Activated CD4-positive, alpha-beta T cell treated with anti-CD3 and anti-CD28 coated beads, Interleukin-2, Interleukin-6, amounts not matched to agents 100 ng/mL and 50 ng/mL, durations not matched to agents 16 hours and 8 hours (primary cell): ENCODE measurements around the gene TMEM80.
"Not testable (repeated sequence)": the region's sequence is repeated elsewhere in the genome, so short reads cannot be mapped to it uniquely, and the experiment has no call there.

Experiments
- DNase-seq: peaks from one replicate; pipeline ENCODE4 v3.0.0-alpha.2; 2020

TMEM80 gene

DNA sequence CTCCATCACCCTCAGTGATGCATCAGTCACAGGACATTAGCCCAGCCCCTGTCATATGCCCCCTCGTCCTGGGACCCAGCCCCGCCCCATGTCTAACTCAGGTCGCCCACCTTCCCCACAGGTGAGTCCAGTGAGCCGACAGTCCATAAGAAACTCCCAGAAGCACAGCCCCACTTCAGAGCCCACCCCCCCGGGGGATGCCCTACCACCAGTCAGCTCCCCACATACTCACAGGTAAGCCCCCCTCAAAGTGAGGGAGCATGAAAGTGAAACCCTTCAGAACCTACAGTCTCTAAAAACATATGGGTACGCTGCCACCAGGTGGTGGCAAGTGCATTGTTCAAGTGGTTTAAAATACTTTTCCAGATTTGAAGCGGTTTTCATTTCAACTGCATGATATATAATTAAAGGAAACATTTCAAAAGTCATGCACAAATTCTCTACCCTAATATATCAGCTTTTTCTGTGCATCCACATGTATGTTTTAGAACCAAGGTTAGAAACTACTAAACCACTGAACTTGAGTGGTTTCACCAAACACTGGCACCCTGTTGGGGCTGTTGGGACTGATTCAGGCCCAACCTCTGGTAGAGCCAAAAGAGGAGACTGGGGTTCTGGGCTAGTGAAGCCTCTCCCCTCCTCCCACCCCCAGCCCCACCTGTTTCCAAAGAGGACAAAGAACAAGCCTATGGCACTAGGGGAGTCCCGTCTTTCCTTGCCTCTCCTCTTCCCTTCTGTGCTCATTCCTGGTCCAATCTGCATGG, 27.7 kb downstream of the TMEM80 start:
- peak; percentile 62 for DNase-seq

DNA sequence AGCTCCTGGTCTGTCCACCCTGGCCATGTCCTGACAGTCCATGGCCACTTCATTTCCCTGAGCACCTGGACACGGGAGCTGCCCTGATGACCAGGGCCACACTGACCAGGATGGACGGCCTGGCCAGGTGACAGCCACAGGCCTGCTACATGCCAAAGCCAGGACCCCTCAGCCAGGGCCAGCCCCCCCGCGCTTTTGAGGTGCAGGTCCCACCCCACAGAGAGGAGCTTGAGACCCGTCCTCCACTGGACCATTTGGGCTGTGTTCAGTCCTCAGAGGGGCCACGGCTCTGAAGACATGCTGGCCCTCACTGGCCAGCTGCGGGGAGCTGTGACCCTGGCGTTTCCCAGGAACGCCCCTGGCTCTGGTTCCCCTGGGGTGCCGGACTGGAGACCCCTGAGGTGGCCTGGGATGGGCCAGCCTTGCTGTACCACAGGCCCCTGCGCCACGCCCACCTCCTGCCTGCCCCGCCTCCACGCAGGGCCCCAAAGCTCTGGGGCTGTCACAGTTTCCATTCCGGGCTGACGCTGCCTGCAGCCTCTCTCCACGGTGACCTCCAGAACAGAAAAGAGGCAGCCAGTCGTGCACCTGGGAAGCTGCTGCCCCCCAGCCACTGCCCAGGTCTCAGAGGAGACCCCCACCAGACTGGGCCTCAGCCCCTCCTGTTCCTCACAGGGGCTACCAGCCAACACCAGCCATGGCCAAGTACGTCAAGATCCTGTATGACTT, 28.6 kb downstream of the TMEM80 start:
- no peak for DNase-seq

DNA sequence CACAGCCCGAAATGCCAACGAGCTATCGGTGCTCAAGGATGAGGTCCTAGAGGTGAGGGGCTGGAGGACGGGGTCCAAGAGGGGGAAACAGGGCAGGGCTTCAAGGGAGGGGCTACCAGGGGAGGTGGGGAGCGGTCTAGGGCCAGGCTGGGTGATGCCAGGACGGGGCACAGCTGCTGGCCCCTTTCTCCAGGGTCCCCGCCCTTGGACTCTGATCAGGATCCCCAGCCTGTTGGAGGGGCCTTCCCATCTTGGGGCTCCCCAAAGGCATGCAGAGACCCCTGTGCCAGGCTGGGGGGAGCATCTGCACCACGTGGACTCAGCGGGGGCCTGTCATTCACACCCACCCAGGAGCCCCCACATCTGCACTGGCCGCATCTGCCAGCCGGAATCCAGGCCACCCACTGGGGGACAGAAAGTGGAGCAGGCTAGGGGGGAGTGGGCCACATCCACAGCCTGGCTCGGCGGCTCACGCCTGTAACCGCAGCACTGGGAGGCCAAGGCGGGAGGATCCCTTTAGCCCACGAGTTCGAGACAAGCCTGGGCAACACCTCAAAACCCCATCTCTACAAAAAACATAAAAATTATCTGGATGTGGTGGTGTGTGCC, 29.3 kb downstream of the TMEM80 start:
- DNase-seq = no peak

DNA sequence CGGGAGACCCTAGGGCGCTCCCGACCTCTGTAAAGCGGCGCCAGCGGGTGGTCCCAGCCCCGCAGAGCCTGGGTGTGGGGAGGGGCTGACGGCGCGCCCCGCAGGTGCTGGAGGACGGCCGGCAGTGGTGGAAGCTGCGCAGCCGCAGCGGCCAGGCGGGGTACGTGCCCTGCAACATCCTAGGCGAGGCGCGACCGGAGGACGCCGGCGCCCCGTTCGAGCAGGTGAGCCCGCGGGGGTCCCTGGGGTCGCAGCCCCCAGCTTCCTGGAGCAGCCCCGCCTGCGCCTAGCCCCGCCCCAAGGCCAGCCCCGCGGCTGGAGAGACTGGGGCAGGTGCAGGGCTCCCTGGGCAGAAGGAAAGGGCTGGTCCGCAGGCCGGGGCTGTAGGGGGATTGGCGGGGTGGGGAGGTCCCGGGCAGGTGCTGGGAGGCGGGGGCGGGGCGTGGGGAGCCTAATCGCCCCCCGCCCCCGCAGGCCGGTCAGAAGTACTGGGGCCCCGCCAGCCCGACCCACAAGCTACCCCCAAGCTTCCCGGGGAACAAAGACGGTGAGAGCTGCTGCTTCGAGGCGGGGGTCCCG, 30.1 kb downstream of the TMEM80 start:
- no peak for DNase-seq

DNA sequence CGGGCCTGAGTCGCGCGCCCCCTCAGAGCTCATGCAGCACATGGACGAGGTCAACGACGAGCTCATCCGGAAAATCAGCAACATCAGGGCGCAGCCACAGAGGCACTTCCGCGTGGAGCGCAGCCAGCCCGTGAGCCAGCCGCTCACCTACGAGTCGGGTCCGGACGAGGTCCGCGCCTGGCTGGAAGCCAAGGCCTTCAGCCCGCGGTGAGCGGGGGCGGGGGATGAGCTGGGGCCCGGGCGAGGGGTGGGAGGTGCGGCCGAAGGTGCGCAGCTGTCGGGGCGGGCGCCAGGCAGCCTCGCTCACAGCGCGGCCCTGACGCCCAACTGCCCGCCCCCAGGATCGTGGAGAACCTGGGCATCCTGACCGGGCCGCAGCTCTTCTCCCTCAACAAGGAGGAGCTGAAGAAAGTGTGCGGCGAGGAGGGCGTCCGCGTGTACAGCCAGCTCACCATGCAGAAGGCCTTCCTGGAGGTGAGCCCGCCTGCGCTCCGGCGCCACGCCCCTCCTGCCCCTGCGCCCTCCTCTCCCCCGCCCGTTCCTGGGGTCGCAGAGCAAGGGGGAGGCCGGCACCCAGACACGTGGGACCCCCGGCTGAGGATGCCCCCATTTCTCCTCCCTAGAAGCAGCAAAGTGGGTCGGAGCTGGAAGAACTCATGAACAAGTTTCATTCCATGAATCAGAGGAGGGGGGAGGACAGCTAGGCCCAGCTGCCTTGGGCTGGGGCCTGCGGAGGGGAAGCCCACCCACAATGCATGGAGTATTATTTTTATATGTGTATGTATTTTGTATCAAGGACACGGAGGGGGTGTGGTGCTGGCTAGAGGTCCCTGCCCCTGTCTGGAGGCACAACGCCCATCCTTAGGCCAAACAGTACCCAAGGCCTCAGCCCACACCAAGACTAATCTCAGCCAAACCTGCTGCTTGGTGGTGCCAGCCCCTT, 30.9 kb downstream of the TMEM80 start:
- DNase-seq = peak; percentile 51

DNA sequence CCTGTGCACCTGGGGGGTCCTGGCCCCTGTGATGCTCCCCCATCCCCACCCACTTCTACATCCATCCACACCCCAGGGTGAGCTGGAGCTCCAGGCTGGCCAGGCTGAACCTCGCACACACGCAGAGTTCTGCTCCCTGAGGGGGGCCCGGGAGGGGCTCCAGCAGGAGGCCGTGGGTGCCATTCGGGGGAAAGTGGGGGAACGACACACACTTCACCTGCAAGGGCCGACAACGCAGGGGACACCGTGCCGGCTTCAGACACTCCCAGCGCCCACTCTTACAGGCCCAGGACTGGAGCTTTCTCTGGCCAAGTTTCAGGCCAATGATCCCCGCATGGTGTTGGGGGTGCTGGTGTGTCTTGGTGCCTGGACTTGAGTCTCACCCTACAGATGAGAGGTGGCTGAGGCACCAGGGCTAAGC, 31.7 kb downstream of the TMEM80 start:
- no peak for DNase-seq

DNA sequence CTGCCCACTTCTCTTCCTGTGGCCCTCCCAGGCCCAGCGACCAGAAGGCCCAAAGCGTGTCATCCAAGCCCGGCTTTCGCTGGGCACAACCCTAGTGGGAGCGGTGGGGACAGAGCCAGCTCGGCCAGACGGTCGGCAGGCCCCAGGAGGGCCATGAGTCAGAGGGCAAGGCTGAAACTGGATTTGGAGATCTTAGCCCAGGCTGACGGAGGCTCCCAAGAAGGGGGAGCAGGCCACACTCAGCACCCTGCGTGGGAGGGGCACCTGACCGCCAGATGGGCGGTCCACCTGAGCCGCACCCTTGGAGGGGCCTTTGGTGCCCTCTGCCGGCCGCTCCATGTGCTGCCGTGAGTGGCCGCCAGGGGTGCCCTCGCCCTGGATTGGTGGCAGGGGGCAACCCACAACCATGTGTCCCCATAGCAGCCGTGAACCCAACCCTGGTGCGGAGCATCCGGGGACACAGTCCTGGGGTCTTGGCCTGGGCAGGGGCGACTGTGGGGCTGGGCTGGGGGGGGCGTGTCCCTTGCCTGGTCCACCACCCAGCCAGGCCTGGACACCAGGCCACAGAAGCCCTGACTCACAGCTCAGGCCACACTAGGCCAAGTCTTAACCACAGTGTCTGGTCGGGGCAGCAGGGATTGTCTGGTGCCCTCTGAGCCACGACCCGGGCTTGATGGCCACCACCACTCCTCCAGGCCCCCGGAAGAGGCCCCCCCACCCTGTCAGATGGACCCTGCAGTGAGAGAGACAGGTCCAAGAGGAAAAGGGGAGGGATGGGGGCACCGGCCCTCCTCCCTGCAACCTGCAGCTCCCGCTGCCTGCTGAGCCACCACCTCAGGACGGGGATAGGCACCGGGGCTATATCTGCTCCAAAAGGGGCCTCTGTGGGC, 32.5 kb downstream of the TMEM80 start:
- peak; percentile 84 for DNase-seq

DNA sequence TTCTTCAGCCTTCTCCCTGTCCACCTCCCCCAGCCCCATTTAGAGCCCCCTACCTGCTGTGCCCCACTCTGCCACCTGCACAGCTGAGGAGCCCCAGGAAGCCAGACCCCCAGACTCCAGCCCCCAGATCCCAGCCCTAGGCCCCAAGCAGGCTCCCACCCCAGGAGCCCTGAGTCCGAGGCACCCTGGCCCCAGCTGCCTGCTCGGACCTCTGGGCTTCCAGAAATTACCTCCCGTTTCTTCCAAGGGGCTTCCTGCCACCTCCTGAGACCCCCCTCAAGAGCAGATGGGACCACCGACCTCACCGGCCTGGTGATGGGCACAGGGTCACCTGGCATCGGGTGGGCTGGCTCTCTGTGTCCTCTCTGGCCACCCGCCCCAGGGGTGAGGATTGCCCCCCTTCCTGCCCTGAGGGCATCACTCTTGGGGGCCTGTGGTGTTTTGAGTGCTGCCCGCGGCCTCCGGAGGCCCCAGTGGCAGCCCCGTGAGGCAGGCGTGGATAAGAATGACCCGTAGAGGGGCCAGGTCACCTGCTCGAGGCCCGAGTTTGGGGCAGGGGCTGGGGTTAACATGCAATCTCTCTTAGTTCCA, 33.4 kb downstream of the TMEM80 start:
- DNase-seq = no peak

DNA sequence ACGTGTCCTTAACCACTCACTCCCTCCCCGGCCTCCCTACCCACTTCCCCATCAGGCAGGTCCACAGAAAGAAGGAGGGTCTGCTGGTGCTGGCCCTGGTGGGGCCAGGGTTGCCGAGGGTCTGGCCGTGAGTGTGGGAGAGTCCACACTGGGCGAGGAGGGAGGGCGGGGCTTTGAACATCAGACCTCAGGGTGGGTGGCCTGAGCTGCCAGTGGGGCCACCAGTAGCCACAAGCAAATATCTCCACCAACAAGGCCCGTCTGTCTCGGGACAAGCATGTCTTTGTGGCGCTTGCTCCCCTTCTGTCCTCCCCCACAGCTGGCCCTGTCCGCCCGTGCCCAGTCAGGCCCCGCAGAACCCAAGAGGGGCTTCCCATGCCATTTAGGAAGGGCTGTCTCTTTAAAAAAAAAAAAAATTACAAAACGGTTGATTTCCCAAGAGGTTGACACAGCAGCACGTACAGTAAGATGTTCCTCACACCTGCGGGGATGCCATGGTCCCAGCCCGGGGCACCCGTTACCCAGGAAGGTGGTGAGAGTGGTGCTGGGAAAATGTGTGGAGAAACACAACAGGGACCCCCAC, 34.0 kb downstream of the TMEM80 start:
- no peak for DNase-seq

DNA sequence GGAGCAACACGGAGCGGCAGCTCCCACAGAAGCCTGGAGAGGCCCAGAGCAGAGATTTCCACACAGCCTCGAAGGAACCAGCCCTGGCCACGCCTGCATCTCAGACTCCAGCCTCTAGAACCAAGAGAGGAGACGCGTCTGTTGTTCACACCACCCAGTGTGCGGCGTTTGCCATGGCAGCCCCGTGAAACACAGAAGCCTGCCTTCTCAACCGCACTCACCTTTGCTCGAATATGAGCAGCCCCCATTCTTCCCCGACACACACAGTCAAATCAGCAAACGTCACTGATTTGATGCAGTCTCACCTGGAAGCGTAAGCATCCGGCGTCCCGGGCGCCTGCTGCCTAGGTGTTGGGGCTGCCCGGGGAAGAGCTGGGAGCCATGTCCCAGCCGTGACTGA, 37.5 kb downstream of the TMEM80 start:
- no peak for DNase-seq

DNA sequence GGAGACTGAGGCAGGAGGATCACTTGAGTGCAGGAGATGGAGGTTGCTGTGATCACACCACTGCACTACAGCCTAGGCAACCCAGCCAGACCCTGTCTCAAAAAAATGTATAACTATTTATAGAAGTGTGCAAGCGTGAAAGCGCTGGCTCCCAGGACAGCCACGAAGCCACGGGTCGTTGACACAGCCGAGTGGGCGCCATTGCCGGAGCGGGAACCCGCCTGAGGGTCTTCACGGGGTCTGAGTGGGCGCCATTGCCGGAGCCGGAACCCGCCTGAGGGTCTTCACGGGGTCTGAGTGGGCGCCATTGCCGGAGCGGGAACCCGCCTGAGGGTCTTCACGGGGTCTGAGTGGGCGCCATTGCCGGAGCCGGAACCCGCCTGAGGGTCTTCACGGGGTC, 38.9 kb downstream of the TMEM80 start:
- DNase-seq = not testable (repeated sequence)

DNA sequence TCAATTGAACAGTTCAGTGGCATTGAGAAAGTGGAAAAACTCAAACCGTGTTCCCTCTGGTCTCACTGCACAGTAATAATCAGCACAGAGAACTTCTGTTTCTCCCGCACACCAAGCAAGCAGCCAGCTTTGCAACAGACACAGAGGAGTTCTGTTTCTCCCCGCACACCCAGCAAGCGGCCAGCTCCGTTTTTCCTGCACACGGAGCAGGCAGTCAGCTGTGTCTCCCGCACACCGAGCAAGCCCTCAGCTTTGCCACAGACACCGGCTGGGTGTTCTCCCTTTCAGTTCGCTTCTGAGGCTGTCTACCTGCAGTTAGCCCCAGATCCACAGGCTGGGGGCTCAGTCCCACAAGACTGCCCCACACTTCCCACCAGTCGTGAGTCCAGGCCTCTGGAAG, 41.8 kb downstream of the TMEM80 start:
- DNase-seq = no peak

DNA sequence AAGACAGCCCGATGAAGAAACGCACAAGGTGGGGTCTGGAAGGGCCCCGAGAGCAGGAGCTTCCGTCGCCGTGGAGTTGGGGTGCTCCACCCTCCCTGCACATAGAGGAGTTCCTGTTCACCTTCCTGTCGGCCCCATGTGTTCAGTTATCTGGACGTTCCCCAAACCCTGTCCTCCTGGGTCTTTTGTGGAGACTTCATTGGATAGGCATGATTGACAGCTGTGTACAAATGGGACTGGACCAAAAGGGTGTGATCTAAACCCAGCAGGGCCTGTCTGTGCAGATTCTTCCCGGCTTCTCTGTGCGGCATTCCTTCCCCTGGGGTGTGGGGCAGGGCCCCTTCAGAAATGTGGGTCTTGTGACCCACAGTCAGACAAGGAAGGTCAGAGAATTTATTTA, 42.3 kb downstream of the TMEM80 start:
- DNase-seq = not testable (repeated sequence)

DNA sequence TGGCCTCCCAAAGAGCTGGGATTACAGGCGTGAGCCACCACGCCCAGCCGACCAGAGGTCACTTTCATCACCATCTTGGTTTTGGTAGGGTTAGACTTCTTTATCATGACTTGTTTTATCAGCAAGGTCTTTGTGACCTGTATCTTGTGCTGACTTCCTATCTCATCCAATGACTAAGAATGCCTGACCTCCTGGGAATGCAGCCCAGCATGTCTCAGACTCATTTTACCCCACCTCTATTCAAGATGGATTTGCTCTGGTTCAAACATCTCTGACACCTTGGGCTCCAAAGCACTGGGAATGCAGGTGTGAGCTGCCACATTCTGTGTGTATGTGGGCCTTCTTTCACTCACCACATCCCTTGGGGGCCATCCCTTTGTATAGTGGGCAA, 46.5 kb downstream of the TMEM80 start:
- DNase-seq = no peak

DNA sequence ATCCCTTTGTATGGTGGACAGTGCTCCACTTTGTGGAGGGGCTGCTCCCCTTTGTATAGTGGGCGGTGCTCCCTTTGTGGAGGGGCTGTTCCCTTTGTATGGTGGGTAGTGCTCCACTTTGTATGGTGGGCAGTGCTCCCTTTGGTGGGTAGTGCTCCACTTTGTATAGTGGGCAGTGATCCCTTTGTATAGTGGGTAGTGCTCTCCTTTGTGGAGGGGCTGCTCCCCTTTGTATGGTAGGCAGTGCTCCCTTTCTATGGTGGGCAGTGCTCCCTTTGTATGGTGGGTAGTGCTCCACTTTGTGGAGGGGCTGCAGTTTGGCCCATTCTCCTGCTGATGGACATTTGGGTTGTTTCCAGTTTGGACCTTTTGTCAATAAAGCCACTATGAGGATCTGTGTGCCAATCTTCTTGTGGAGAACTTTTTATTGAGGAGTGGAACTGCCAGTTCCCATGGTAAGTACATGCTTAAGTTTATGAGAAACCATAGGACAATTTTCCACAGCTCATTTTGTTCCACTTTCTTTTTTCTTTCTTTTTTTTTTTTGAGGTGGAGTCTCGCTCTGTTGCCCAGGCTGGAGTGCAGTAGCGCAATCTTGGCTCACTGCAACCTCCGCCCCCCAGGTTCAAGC, 47.1 kb downstream of the TMEM80 start:
- no peak for DNase-seq

DNA sequence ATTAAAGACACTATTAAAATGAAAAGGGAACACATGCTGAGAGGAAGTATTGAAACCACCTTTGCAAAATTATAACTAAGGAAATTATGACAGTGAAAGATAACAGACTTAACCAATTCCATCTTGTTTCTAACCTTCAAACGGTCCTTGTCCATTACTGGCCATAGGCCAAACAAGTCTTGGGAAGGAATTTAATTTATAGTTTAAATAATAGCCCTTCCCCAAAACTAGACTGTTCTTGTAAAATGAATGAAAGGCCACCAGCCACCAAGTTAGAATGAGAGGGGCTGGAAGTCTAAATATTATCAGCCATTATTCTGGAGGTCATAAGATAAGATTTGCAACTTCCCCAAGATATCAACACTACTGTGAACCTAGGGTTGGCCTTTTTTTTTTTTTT, 49.8 kb downstream of the TMEM80 start:
- no peak for DNase-seq

DNA sequence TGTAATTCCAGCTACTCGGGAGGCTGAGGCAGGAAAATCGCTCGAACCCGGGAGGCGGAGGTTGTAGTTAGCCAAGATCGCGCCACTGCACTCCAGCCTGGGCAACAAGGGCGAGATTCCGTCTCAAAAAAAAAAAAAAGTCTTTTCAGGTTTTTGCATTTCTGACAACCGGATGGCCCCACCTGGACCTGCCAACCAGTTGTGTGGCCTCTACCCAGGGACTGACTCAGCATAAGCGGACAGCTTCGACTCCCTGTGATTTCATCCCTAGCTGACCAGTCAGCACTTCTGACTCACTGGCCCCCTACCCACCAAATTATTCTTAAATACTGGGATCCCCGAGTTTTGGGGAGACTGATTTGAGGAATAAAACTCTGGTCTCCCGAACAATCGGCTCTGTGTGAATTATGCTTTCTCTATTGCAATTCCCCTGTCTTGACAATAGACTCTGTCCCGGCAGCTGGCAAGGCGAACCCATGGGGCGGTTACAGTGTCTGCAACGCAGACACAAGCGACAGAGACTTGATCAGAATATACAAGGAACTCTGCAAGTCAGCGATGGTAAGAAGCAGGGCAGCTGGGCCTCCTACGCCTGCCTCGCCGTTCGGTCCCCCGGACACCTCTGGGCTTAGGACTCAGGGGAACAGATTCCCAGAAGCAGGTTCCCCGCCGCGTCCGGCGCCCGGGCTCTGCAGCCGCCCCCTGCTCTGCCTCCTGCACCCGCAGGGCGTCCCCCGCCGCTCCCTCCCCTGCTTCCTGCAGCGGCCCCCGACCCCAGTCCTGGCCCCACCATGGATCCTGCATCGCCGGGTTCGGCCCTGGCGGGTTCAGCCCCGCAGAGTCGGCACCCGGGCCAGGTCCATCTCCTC, 50.9 kb downstream of the TMEM80 start:
- DNase-seq = peak; percentile 48

DNA sequence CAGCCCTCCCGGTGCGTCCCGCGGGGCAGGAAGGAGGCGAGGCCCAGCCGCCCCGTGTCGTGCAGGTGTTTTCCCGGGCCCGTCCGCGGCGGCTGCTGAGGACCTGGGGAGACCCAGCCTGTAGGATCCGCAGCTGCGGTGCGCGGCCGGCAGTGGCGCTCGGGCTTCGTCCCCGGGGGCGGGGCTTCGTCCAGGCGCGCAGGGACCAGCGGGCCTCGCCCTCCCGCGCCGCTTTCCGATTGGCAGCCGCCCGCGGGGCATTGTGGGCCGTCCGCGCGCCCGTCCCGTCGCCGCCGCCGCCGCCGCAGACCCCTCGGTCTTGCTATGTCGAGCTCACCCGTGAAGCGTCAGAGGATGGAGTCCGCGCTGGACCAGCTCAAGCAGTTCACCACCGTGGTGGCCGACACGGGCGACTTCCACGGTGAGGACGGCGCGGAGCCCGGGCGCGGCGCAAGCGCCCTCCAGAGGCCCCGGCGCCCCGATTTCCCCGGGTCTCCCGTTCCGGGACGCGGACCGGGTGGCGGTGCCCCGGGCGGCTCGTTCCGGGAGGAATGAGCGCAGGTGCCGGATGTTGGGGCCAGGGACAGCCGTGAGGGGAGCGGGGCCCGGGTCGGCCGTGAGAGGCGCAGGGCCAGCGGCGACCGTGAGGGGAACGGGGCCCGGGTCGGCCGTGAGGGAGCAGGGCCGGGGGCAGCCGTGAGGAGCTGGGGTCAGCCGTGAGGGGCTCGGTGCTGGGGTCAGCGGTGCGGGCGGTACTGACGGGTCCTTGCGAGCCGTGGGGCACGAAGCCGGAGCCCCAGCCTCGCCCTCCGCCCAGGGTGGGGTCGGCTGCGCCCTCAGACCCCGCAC, 51.8 kb downstream of the TMEM80 start, which contains the start of gene TALDO1:
TSS of gene TALDO1 (plus strand) at position 307 of the 849 bp plus-strand sequence. CDS start at position 325, 18 bp downstream.
- peak; percentile 95 for DNase-seq
